ENCODE measurements around the gene ACOT2. TPM values are rescaled to one million over a fixed set of nuclear protein-coding genes. Genes with fewer than 3 reads are reported as not detected.
"Not testable (repeated sequence)": the region's sequence is repeated elsewhere in the genome, so short reads cannot be mapped to it uniquely, and the experiment has no call there.

The ACOT2 gene
- polyA plus RNA-seq, 3 donors from 2014 or later = 31.1 to 59.1 (median 39.4) TPM

- no peak for DNase-seq
- Mint-ChIP-seq H3K4me1 (no peaks in the 10 kb centered on the region), H3K4me3 (no peak overlapping the region), H3K27ac (no peak overlapping the region), H3K9me3 (peaks cover 0 to 3% (median 0%) of the 10 kb centered on the region in 6 donors), H3K36me3 (no peaks in the 10 kb centered on the region), H3K27me3 (ENCODE audit: low read depth in 3 of 3) (peaks cover 0 to 4% (median 2%) of the 10 kb centered on the region in 3 donors)
Measured at GRCh38 chr14:73553845-73554244, 15.2 kb upstream of the ACOT2 start.

GRCh38 chr14:73557201-73557600 lies 11.8 kb upstream of the ACOT2 start:
- not testable (repeated sequence) for H3K4me1 Mint-ChIP-seq, H3K36me3 Mint-ChIP-seq, H3K9me3 Mint-ChIP-seq

GRCh38 chr14:73558238-73558637 lies 10.8 kb upstream of the ACOT2 start:
- not testable (repeated sequence) for H3K27me3 Mint-ChIP-seq (ENCODE audit: low read depth in 3 of 3)

More at GRCh38 chr14:73557201-73557600, 11.8 kb upstream of the ACOT2 start:
- H3K4me3 Mint-ChIP-seq; H3K27me3 Mint-ChIP-seq (ENCODE audit: low read depth in 3 of 3); H3K27ac Mint-ChIP-seq; DNase-seq: not testable (repeated sequence)

DNA sequence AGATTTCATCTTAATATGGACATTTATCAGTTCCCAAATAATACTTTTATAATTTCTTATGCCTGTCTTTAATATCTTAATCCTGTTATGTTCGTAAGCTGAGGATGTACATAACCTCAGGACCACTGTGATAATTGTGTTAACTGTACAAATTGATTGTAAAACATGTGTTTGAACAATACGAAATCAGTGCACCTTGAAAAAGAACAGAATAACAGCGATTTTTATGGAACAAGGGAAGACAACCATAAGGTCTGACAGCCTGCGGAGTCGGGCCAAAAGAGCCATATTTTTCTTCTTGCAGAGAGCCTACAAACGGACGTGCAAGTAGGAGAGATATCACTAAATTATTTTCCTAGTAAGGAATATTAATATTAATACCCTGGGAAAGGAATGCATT lies 6.8 kb upstream of the ACOT2 start:
- H3K9me3 Mint-ChIP-seq; DNase-seq; H3K27ac Mint-ChIP-seq; H3K4me3 Mint-ChIP-seq; H3K27me3 Mint-ChIP-seq (ENCODE audit: low read depth in 3 of 3): not testable (repeated sequence)
- H3K36me3 Mint-ChIP-seq = peaks cover 0 to 17% (median 12%) of the 10 kb centered on the region in 3 donors
- peaks cover 19 to 21% of the 10 kb centered on the region in 2 donors for H3K4me1 Mint-ChIP-seq

More at GRCh38 chr14:73558238-73558637, 10.8 kb upstream of the ACOT2 start:
- H3K36me3 Mint-ChIP-seq = peaks cover 0 to 10% (median 4%) of the 10 kb centered on the region in 3 donors
- not testable (repeated sequence) for DNase-seq, H3K4me1 Mint-ChIP-seq, H3K9me3 Mint-ChIP-seq, H3K4me3 Mint-ChIP-seq, H3K27ac Mint-ChIP-seq

- H3K4me3 Mint-ChIP-seq, H3K27ac Mint-ChIP-seq: not testable (repeated sequence)
Measured at GRCh38 chr14:73562696-73563095, 6.3 kb upstream of the ACOT2 start.

GRCh38 chr14:73566431-73566830 lies 2.6 kb upstream of the ACOT2 start:
- not testable (repeated sequence) for DNase-seq, H3K27ac Mint-ChIP-seq, H3K9me3 Mint-ChIP-seq

More at GRCh38 chr14:73562696-73563095, 6.3 kb upstream of the ACOT2 start:
- not testable (repeated sequence) for H3K9me3 Mint-ChIP-seq; H3K27me3 Mint-ChIP-seq (ENCODE audit: low read depth in 3 of 3); DNase-seq
- Mint-ChIP-seq H3K4me1 (peaks cover 23 to 25% of the 10 kb centered on the region in 2 donors), H3K36me3 (peaks cover 0 to 17% (median 12%) of the 10 kb centered on the region in 3 donors)

DNA sequence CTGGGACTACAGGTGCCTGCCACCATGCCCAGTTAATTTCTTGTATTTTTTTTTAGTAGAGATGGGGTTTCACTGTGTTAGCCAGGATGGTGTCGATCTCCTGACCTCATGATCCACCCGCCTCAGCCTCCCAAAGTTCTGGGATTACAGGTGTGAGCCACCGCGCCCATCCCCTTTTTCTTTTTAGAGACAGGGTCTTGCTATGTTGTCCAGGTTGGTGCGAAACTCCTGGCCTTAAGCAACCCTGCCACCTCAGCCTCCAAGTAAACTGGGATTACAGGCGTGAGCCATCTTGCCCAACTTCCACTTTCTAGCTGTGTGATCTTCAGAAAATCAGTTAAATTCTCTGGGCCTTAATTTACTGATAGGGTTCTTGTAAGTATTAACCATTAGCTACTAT lies 2.1 kb upstream of the ACOT2 start:
- not testable (repeated sequence) for H3K9me3 Mint-ChIP-seq, DNase-seq
- H3K4me1 Mint-ChIP-seq = peaks cover 44 to 48% of the 10 kb centered on the region in 2 donors
- H3K36me3 Mint-ChIP-seq = peaks cover 0 to 14% (median 12%) of the 10 kb centered on the region in 3 donors
- H3K27ac Mint-ChIP-seq = peak overlapping the region in 2 of 6 donors; percentile 42 to 60
- H3K4me3 Mint-ChIP-seq = peak overlapping the region in 4 of 5 donors; percentile 38 to 98 (median 78)
- H3K27me3 Mint-ChIP-seq (ENCODE audit: low read depth in 3 of 3) = peaks cover 3 to 11% (median 4%) of the 10 kb centered on the region in 3 donors

More at GRCh38 chr14:73566431-73566830, 2.6 kb upstream of the ACOT2 start:
- H3K27me3 Mint-ChIP-seq (ENCODE audit: low read depth in 3 of 3) = peaks cover 3 to 11% (median 4%) of the 10 kb centered on the region in 3 donors
- H3K4me3 Mint-ChIP-seq = not testable (repeated sequence)
- H3K36me3 Mint-ChIP-seq = peaks cover 0 to 17% (median 12%) of the 10 kb centered on the region in 3 donors
- peaks cover 48% of the 10 kb centered on the region in 2 donors for H3K4me1 Mint-ChIP-seq

- H3K27me3 Mint-ChIP-seq (ENCODE audit: low read depth in 3 of 3) = peaks cover 3 to 11% (median 4%) of the 10 kb centered on the region in 3 donors
- peaks cover 0 to 11% (median 9%) of the 10 kb centered on the region in 3 donors for H3K36me3 Mint-ChIP-seq
- H3K4me1 Mint-ChIP-seq = peaks cover 44 to 48% of the 10 kb centered on the region in 2 donors
Measured at GRCh38 chr14:73567358-73567757, 1.7 kb upstream of the ACOT2 start.

GRCh38 chr14:73567951-73568885 lies 795 bp upstream of the ACOT2 start:
- Mint-ChIP-seq H3K4me1 (peaks cover 44 to 48% of the 10 kb centered on the region in 2 donors), H3K4me3 (peak overlapping the region; percentile 87 to 98 (median 94)), H3K27ac (peak overlapping the region; percentile 90 to 99 (median 95)), H3K27me3 (ENCODE audit: low read depth in 3 of 3) (peaks cover 3 to 11% (median 4%) of the 10 kb centered on the region in 3 donors), H3K9me3 (no peaks in the 10 kb centered on the region), H3K36me3 (peaks cover 0 to 9% (median 6%) of the 10 kb centered on the region in 3 donors)
- peak in 1 of 3 donors; percentile 1 for DNase-seq

More at GRCh38 chr14:73567358-73567757, 1.7 kb upstream of the ACOT2 start:
- H3K27ac Mint-ChIP-seq = peak overlapping the region in 5 of 6 donors; percentile 42 to 96 (median 92)
- no peak for DNase-seq
- peak overlapping the region; percentile 62 to 98 (median 91) for H3K4me3 Mint-ChIP-seq
- H3K9me3 Mint-ChIP-seq = no peaks in the 10 kb centered on the region

- Mint-ChIP-seq H3K4me3 (peak overlapping the region; percentile 87 to 98 (median 94)), H3K4me1 (peaks cover 44 to 48% of the 10 kb centered on the region in 2 donors)
Measured at GRCh38 chr14:73568886-73569184, 178 bp upstream of the ACOT2 start.

GRCh38 chr14:73570913-73571312 lies 1.9 kb downstream of the ACOT2 start:
- DNase-seq = peak; percentile 55 to 61 (median 59)
- H3K36me3 Mint-ChIP-seq, H3K9me3 Mint-ChIP-seq: not testable (repeated sequence)
- H3K4me3 Mint-ChIP-seq = peak overlapping the region; percentile 44 to 94 (median 50)
- peaks cover 3 to 11% (median 4%) of the 10 kb centered on the region in 3 donors for H3K27me3 Mint-ChIP-seq (ENCODE audit: low read depth in 3 of 3)
- H3K27ac Mint-ChIP-seq = peak overlapping the region in 5 of 6 donors; percentile 7 to 92 (median 69)
- peaks cover 34 to 35% of the 10 kb centered on the region in 2 donors for H3K4me1 Mint-ChIP-seq

More at GRCh38 chr14:73568886-73569184, 178 bp upstream of the ACOT2 start:
- peaks cover 3 to 11% (median 4%) of the 10 kb centered on the region in 3 donors for H3K27me3 Mint-ChIP-seq (ENCODE audit: low read depth in 3 of 3)
- H3K9me3 Mint-ChIP-seq, H3K36me3 Mint-ChIP-seq, DNase-seq: not testable (repeated sequence)
- peak overlapping the region; percentile 90 to 99 (median 95) for H3K27ac Mint-ChIP-seq

DNA sequence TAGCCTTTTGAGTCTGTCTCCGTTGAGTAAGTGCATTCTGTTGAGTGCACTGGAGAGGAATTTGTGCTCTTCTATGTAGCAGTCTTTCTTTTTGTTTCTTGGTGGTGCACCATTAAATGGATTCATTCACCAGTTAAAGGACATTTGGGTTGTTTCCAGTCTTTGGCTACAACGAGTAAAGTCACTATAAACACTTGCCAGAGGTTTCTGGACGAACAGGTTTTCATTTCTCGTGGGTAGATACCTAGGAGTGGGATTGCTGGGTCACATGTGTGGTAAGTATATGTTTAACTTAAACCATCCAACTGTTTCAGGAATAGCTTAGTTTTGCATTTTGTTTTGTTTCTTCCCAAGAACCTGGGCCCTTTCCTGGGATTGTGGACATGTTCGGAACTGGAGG lies 4.0 kb downstream of the ACOT2 start:
- H3K4me1 Mint-ChIP-seq = peaks cover 20 to 22% of the 10 kb centered on the region in 2 donors
- not testable (repeated sequence) for H3K4me3 Mint-ChIP-seq

DNA sequence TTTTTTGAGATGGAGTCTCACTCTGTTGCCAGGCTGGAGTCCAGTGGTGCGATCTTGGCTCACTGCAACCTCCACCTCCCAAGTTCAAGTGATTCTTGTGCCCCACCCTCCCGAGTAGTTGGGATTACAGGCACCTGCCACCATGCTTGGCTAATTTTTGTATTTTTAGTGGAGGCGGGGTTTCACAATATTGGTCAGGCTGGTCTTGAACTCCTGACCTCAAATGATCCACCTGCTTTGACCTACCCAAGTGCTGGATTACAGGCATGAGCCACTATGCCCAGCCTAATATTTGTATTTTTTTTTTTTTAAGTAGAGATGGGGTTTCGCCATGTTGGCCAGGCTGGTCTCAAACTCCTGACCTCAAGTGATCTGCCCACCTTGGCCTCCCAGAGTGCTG lies 4.7 kb downstream of the ACOT2 start:
- not testable (repeated sequence) for DNase-seq, H3K4me3 Mint-ChIP-seq

More for the DNA sequence above, 4.0 kb downstream of the ACOT2 start:
- H3K36me3 Mint-ChIP-seq, H3K9me3 Mint-ChIP-seq, DNase-seq, H3K27ac Mint-ChIP-seq: not testable (repeated sequence)
- H3K27me3 Mint-ChIP-seq (ENCODE audit: low read depth in 3 of 3) = peaks cover 3 to 11% (median 4%) of the 10 kb centered on the region in 3 donors

GRCh38 chr14:73574251-73574650 lies 5.2 kb downstream of the ACOT2 start:
- peaks cover 8 to 10% of the 10 kb centered on the region in 2 donors for H3K4me1 Mint-ChIP-seq
- H3K36me3 Mint-ChIP-seq; H3K27me3 Mint-ChIP-seq (ENCODE audit: low read depth in 3 of 3); H3K9me3 Mint-ChIP-seq; DNase-seq; H3K4me3 Mint-ChIP-seq: not testable (repeated sequence)
- H3K27ac Mint-ChIP-seq = peak overlapping the region in 1 of 6 donors; percentile 17

More for the DNA sequence above, 4.7 kb downstream of the ACOT2 start:
- Mint-ChIP-seq H3K4me1 (peaks cover 13 to 14% of the 10 kb centered on the region in 2 donors), H3K27me3 (ENCODE audit: low read depth in 3 of 3) (peaks cover 3 to 11% (median 4%) of the 10 kb centered on the region in 3 donors)
- H3K27ac Mint-ChIP-seq, H3K36me3 Mint-ChIP-seq, H3K9me3 Mint-ChIP-seq: not testable (repeated sequence)

Measured in immature natural killer cell (primary cell).